ENCODE results near the gene ACTR1A.

DNA sequence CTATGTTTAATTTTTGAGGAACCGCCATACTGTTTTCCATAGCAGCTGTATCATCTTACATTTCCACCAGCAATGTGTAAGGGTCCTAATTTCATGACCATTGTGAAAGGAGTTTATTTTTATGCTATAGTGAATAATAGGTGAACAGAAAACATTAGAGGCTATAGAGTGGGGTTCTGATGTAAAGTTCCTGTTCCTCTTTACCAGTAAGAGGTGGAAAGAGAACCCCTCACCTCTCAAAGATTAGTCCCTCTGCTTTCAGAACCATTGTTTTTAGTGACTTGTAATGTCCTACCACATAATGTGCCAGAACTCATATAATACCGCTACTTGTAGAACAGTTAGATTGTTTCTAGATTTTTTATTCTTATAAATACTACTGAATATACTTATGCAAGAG, 35.4 kb upstream of the ACTR1A start:
- TF ChIP-seq, protein P1, sequence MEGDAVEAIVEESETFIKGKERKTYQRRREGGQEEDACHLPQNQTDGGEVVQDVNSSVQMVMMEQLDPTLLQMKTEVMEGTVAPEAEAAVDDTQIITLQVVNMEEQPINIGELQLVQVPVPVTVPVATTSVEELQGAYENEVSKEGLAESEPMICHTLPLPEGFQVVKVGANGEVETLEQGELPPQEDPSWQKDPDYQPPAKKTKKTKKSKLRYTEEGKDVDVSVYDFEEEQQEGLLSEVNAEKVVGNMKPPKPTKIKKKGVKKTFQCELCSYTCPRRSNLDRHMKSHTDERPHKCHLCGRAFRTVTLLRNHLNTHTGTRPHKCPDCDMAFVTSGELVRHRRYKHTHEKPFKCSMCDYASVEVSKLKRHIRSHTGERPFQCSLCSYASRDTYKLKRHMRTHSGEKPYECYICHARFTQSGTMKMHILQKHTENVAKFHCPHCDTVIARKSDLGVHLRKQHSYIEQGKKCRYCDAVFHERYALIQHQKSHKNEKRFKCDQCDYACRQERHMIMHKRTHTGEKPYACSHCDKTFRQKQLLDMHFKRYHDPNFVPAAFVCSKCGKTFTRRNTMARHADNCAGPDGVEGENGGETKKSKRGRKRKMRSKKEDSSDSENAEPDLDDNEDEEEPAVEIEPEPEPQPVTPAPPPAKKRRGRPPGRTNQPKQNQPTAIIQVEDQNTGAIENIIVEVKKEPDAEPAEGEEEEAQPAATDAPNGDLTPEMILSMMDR (IDR thresholded peaks at IDR 0.05) = no peak
- TF ChIP-seq POLR2AphosphoS5 (IDR thresholded peaks at IDR 0.05; ENCODE audit: low read depth, low read length) = no peak
- no peak for TF ChIP-seq TCF7L2 (IDR thresholded peaks at IDR 0.05; ENCODE audit: low read depth, low read length)

Measured in Panc1 (cell line).